ENCODE data around the gene AOC2.

Gene AOC2

GRCh38 chr17:42814633-42815399 is 29.6 kb upstream of the AOC2 start:
- Mint-ChIP-seq H3K36me3 (ENCODE audit: low read depth) (peaks cover 63% of the 10 kb centered on the region), H3K4me3 (no peak overlapping the region), H3K9me3 (no peaks in the 10 kb centered on the region), H3K4me1 (ENCODE audit: low read depth) (no peaks in the 10 kb centered on the region), H3K27me3 (ENCODE audit: low read depth) (no peaks in the 10 kb centered on the region), H3K27ac (no peak overlapping the region)
- no peak for DNase-seq (ENCODE audit: low spot score)

- no peaks in the 10 kb centered on the region for H3K9me3 Mint-ChIP-seq
- H3K4me1 Mint-ChIP-seq (ENCODE audit: low read depth), result peaks cover 5% of the 10 kb centered on the region
- peaks cover 62% of the 10 kb centered on the region for H3K36me3 Mint-ChIP-seq (ENCODE audit: low read depth)
- H3K27me3 Mint-ChIP-seq (ENCODE audit: low read depth), result no peaks in the 10 kb centered on the region
- no peak overlapping the region for H3K4me3 Mint-ChIP-seq
- DNase-seq (ENCODE audit: low spot score), result no peak
- H3K27ac Mint-ChIP-seq, result no peak overlapping the region
Measured at GRCh38 chr17:42817866-42818265, 26.5 kb upstream of the AOC2 start.

- H3K4me3 Mint-ChIP-seq, result no peak overlapping the region
- no peaks in the 10 kb centered on the region for H3K9me3 Mint-ChIP-seq
- DNase-seq (ENCODE audit: low spot score), result no peak
- peaks cover 7% of the 10 kb centered on the region for H3K4me1 Mint-ChIP-seq (ENCODE audit: low read depth)
- H3K36me3 Mint-ChIP-seq (ENCODE audit: low read depth), result peaks cover 62% of the 10 kb centered on the region
- H3K27me3 Mint-ChIP-seq (ENCODE audit: low read depth), result no peaks in the 10 kb centered on the region
- no peak overlapping the region for H3K27ac Mint-ChIP-seq
Measured at GRCh38 chr17:42818379-42818778, 26.0 kb upstream of the AOC2 start.

GRCh38 chr17:42819939-42820535 is 24.3 kb upstream of the AOC2 start:
- Mint-ChIP-seq H3K36me3 (ENCODE audit: low read depth) (peaks cover 52% of the 10 kb centered on the region), H3K4me3 (no peak overlapping the region), H3K9me3 (no peaks in the 10 kb centered on the region), H3K4me1 (ENCODE audit: low read depth) (peaks cover 12% of the 10 kb centered on the region), H3K27me3 (ENCODE audit: low read depth) (no peaks in the 10 kb centered on the region), H3K27ac (no peak overlapping the region)
- peak; percentile 60 for DNase-seq (ENCODE audit: low spot score)

GRCh38 chr17:42821176-42821575 is 23.2 kb upstream of the AOC2 start:
- Mint-ChIP-seq H3K9me3 (no peaks in the 10 kb centered on the region), H3K27ac (no peak overlapping the region), H3K36me3 (ENCODE audit: low read depth) (peaks cover 42% of the 10 kb centered on the region), H3K4me3 (no peak overlapping the region), H3K27me3 (ENCODE audit: low read depth) (no peaks in the 10 kb centered on the region), H3K4me1 (ENCODE audit: low read depth) (peaks cover 12% of the 10 kb centered on the region)
- no peak for DNase-seq (ENCODE audit: low spot score)

GRCh38 chr17:42827472-42827871 is 16.9 kb upstream of the AOC2 start:
- Mint-ChIP-seq H3K27ac (no peak overlapping the region), H3K9me3 (no peaks in the 10 kb centered on the region), H3K4me3 (no peak overlapping the region), H3K36me3 (ENCODE audit: low read depth) (peaks cover 3% of the 10 kb centered on the region), H3K4me1 (ENCODE audit: low read depth) (peaks cover 15% of the 10 kb centered on the region), H3K27me3 (ENCODE audit: low read depth) (peaks cover 22% of the 10 kb centered on the region)
- no peak for DNase-seq (ENCODE audit: low spot score)

- no peaks in the 10 kb centered on the region for H3K9me3 Mint-ChIP-seq
- peaks cover 12% of the 10 kb centered on the region for H3K36me3 Mint-ChIP-seq (ENCODE audit: low read depth)
- no peak for DNase-seq (ENCODE audit: low spot score)
- H3K4me3 Mint-ChIP-seq, result peak overlapping the region; percentile 28
- H3K27me3 Mint-ChIP-seq (ENCODE audit: low read depth), result peaks cover 22% of the 10 kb centered on the region
- H3K27ac Mint-ChIP-seq, result no peak overlapping the region
- H3K4me1 Mint-ChIP-seq (ENCODE audit: low read depth), result peaks cover 14% of the 10 kb centered on the region
Measured at GRCh38 chr17:42830971-42831370, 13.4 kb upstream of the AOC2 start.

- Mint-ChIP-seq H3K27me3 (ENCODE audit: low read depth) (peaks cover 16% of the 10 kb centered on the region), H3K36me3 (ENCODE audit: low read depth) (peaks cover 20% of the 10 kb centered on the region), H3K4me1 (ENCODE audit: low read depth) (peaks cover 14% of the 10 kb centered on the region), H3K4me3 (peak overlapping the region; percentile 91), H3K27ac (peak overlapping the region; percentile 96), H3K9me3 (no peaks in the 10 kb centered on the region)
- no peak for DNase-seq (ENCODE audit: low spot score)
Measured at GRCh38 chr17:42832213-42832933, 12.0 kb upstream of the AOC2 start.

GRCh38 chr17:42832934-42833766 is 11.2 kb upstream of the AOC2 start, which contains the start of gene PSME3:
PSME3 (plus strand) TSS chr17:42833397; CDS start chr17:42833632, 235 bp downstream.
- peak; percentile 93 for DNase-seq (ENCODE audit: low spot score)
- peak within 1 kb of the TSS; percentile 91 for H3K4me3 Mint-ChIP-seq
- H3K27ac Mint-ChIP-seq, result peak within 1 kb of the TSS; percentile 96
- H3K27me3 Mint-ChIP-seq (ENCODE audit: low read depth), result peaks cover 9% of the 10 kb centered on the region
- peaks cover 18% of the 10 kb centered on the region for H3K4me1 Mint-ChIP-seq (ENCODE audit: low read depth)
- no peaks in the 10 kb centered on the region for H3K9me3 Mint-ChIP-seq
- H3K36me3 Mint-ChIP-seq (ENCODE audit: low read depth), result peaks cover 27% of the 10 kb centered on the region

GRCh38 chr17:42833767-42834422 is 10.5 kb upstream of the AOC2 start:
- Mint-ChIP-seq H3K27ac (peak overlapping the region; percentile 96), H3K4me3 (peak overlapping the region; percentile 91), H3K9me3 (no peaks in the 10 kb centered on the region), H3K27me3 (ENCODE audit: low read depth) (peaks cover 5% of the 10 kb centered on the region), H3K4me1 (ENCODE audit: low read depth) (peaks cover 18% of the 10 kb centered on the region), H3K36me3 (ENCODE audit: low read depth) (peaks cover 33% of the 10 kb centered on the region)
- no peak for DNase-seq (ENCODE audit: low spot score)

- H3K27ac Mint-ChIP-seq, result no peak overlapping the region
- no peak overlapping the region for H3K4me3 Mint-ChIP-seq
- peaks cover 20% of the 10 kb centered on the region for H3K4me1 Mint-ChIP-seq (ENCODE audit: low read depth)
- no peaks in the 10 kb centered on the region for H3K9me3 Mint-ChIP-seq
- H3K36me3 Mint-ChIP-seq (ENCODE audit: low read depth), result peaks cover 42% of the 10 kb centered on the region
- no peaks in the 10 kb centered on the region for H3K27me3 Mint-ChIP-seq (ENCODE audit: low read depth)
- no peak for DNase-seq (ENCODE audit: low spot score)
Measured at GRCh38 chr17:42835732-42836131, 8.6 kb upstream of the AOC2 start.

GRCh38 chr17:42841975-42842685 is 2.2 kb upstream of the AOC2 start:
- Mint-ChIP-seq H3K4me3 (no peak overlapping the region), H3K36me3 (ENCODE audit: low read depth) (peaks cover 51% of the 10 kb centered on the region), H3K27me3 (ENCODE audit: low read depth) (no peaks in the 10 kb centered on the region), H3K27ac (no peak overlapping the region), H3K4me1 (ENCODE audit: low read depth) (peaks cover 8% of the 10 kb centered on the region), H3K9me3 (no peaks in the 10 kb centered on the region)
- DNase-seq (ENCODE audit: low spot score), result no peak
